ENCODE results near the gene ANXA8. TPM values are rescaled to one million over a fixed set of nuclear protein-coding genes. Genes with fewer than 3 reads are reported as not detected.

ANXA8 gene
- total RNA-seq, 1 experiment from 2014 or later, result 2.5 TPM

DNA sequence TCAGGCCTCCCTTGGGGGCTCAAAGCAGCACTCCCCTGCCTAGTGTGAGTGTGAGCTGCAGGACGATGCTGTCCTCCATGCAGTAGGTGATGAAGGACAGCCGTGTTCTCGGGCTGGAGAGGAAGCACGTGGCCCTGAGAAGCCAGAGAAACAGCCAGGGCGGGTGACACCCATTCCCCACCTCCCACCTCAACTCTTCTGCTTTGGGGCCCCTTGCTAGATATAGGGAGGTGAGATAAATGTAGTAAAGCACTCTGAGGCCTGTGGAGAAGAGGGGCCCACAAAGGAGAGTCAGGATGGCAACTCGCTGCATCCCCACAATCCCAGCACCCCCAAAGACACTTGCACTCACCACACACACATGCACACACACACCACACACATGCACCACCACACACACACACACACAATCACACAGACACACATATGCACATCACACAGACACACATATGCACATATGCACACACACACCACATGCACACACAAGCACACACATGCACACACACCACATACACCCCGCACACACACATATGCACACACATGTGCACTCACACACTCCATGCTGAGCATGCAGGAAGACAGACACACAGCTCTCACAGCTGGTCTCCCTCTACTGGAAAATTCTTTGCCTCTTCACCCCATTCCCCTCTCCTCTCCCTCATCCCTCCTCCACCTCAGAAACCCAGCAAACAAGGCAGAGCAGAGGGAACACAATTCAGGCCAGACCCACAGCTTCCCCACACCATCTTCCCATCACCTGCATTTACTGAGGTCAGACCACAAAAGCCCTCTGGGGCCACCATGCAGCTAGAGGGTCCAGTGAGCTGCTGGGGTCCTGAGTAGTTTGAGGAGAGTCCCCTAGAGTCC is 30.5 kb downstream of the ANXA8 start:
- H3K4me3 ChIP-seq, result no peak overlapping the region
- no peaks in the 10 kb centered on the region for H3K36me3 ChIP-seq
- no peaks in the 10 kb centered on the region for H3K9me3 ChIP-seq
- H3K27me3 ChIP-seq, result no peaks in the 10 kb centered on the region
- DNase-seq, result no peak

DNA sequence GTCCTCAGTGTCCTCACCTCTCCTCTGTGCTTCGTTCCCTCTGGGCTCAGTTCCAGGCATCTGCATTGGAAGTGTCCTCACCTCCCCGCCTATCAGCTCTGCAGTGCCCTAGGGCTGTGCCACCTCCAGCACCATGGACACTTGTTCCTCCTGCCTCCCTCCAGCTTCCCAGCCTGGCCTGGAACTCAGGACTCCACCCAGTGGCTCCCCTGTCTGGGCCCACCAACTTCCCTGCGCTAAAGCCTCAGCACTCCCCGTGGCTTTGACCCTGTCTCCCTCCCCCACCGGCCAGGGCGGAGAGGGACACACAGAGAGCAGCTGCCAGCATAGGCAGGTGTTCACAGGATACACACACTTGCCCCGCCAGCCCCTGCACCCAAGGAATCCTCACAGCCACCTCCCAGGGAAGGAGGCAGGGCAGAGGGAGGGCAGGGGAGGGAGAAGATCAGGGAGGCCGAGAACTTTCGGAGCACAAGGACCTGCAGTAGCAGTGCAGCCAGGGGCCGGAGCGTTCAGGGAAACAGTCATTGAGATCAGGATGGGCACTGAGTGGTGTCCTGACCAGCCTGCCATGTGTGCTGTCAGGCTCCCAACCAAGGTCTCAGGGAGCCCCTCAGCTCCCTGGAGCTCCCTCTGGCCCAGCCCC is 31.3 kb downstream of the ANXA8 start:
- Histone ChIP-seq H3K4me3 (no peak overlapping the region), H3K9me3 (no peaks in the 10 kb centered on the region), H3K27me3 (no peaks in the 10 kb centered on the region), H3K36me3 (no peaks in the 10 kb centered on the region)
- DNase-seq, result no peak

DNA sequence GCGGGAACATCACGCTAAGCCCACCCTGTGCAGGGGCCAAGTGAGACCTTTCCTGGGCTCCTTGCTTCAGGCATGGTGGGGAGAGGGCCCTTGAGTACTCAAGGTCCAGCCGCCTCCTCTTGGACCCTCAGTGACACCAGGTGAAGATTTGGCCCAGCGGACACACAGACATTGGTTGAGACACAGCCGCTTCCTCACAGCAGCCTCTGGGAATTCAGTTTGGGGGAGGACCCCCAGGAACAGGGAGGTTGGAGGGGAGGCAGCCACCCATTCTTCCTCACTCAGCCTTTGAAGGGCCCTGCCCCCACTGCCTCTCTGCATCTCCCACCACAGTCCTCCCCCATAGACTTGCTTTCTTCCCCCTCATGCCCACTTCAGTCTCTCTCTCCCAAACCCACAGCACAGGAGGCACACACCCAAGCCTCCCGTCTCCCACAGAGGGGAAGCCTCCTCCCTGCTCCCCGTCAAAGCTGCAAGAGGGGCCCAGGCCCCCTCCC is 31.9 kb downstream of the ANXA8 start:
- no peak for DNase-seq
- no peak overlapping the region for H3K4me3 ChIP-seq
- H3K36me3 ChIP-seq, result no peaks in the 10 kb centered on the region
- H3K9me3 ChIP-seq, result no peaks in the 10 kb centered on the region
- H3K27me3 ChIP-seq, result no peaks in the 10 kb centered on the region

DNA sequence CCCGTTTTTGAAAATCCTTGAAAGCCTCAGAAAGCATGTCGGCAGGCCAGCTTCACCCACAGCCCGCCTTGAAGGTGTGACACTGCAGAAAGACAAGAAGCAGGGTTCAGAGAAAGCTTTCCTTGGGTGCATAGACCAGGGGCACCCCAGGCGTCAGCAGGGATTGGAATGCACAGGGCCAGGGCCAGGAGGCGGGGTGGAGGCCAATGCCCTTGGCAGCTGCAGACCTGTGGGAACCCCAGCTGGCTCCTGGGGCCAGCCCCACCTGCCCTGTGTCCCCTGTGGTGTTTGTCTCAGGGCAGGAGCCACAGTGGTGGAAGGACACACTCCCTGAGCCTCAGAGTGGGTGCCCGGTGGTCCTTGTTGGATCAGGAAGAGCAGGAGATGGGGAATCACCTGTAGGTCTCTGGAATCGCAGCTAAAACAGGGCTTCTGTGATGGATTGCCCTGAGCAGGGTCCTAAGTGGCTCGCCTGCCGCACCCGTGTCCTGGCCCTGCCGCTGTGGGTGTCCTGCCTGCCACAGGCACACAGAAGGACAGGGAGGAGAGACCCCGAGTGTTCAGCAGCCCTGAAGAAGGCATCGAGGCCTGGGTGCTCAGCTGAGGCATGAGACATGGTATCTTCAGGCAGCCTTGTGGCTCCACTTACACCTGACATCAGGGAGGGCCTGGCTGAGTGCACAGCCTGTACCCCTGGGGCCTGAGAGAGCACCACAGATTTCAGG is 32.5 kb downstream of the ANXA8 start:
- no peaks in the 10 kb centered on the region for H3K36me3 ChIP-seq
- no peak overlapping the region for H3K4me3 ChIP-seq
- no peaks in the 10 kb centered on the region for H3K27me3 ChIP-seq
- H3K9me3 ChIP-seq, result no peaks in the 10 kb centered on the region
- no peak for DNase-seq

DNA sequence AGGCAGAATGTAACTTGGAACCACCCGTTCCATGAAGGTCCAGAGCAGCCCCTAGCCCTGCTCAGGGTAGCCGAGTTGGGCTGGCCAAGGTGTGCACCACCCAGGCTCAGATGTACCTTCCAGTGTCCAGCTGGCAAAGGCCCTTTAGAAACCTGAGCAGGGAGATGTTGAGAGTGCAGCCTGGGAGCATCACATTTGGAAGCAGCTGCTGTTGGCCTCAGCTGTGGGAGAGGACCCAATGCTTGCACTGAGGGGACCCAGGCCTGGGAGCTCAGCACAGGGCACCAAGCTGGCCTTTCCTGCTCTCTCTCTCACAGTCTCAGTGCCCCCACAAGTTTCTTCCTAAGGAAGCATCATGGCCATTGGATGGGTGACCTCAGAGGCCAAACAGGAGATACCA is 33.5 kb downstream of the ANXA8 start:
- no peaks in the 10 kb centered on the region for H3K36me3 ChIP-seq
- no peaks in the 10 kb centered on the region for H3K27me3 ChIP-seq
- no peak overlapping the region for H3K4me3 ChIP-seq
- peaks cover 4% of the 10 kb centered on the region for H3K9me3 ChIP-seq
- no peak for DNase-seq

DNA sequence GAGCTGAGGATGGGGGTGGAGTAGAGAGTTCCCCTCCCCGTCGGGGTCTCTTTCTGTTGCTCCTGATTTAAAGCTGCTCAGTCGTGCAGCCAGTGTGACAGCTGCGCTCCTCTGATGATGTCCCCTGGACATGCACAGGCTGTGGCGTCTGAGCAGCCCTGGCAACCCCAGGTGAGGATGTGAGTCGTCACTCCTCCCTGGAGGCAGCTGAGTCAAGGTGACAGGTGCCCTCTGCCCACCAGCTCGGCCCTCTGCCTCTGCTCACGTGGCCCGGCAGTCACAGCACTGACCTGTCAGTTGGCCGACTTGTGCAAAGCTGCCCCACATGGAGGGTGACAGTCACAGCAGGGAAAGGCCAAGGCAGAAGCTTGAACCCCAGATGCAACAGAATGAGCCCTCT is 33.9 kb downstream of the ANXA8 start:
- H3K27me3 ChIP-seq, result no peaks in the 10 kb centered on the region
- no peak overlapping the region for H3K4me3 ChIP-seq
- H3K9me3 ChIP-seq, result peaks cover 8% of the 10 kb centered on the region
- no peaks in the 10 kb centered on the region for H3K36me3 ChIP-seq
- DNase-seq, result no peak

DNA sequence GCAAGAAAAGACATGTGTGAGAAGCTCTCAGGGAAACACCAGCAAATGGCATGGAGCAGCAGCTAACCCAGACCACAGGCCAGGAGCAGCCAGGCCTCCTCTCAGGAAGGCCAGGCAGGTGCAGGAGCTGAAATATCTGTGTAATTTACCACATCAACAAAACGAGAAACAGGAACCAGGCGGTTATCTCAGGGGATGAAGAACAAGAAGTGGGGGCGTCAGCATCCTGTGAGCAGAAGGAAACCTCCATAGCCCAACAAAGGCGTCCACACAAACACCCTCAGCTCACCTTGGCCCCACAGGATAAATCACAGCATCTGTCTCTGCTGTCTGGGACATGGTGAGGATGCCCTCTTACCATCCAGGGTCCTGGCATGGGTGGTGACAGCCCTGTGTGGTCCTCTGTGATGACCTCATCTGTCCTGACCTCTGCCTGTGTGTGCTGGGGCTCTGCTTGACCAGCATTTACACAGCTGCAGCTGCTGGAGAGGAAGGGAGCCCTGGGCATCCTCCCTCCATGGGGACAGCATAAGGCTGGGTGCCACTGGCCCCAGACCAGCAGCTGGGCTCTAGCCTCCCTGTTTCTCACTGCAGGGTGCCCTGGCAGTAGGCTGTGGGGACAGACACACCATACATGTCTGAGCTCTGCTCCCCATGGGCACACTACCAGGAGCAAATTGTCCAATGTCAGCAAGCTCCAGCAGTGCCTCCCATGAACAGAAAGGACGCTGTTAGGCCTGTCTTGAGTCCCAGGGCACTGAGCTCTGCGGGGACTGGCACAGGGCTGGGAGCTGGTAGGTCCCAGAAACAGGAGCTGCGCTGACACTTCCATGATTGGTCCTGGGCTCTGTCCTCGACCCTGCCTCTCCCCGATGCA is 34.6 kb downstream of the ANXA8 start:
- Histone ChIP-seq H3K36me3 (no peaks in the 10 kb centered on the region), H3K4me3 (no peak overlapping the region), H3K27me3 (no peaks in the 10 kb centered on the region), H3K9me3 (peaks cover 8% of the 10 kb centered on the region)
- no peak for DNase-seq

DNA sequence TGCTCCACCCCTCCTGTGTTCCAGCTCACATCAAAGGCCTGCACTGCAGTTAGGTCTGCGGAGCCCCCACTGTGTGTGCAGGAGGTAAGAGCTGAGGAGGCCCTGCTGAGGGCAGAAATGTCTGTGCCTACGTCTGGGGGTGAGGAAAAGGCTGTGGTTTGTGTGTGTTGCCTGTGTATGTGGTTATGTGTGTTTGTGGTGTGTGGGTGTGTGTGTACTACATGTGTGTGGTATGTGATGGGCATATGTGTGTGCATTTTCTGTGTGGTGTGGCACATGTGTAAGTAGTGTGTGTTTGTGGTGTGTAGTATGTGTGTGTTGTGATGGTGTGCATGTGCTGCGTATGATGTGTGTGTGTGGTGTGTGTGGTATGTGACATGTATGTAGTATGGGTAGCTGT is 36.2 kb downstream of the ANXA8 start:
- Histone ChIP-seq H3K27me3 (no peaks in the 10 kb centered on the region), H3K4me3 (no peak overlapping the region), H3K36me3 (no peaks in the 10 kb centered on the region), H3K9me3 (peaks cover 8% of the 10 kb centered on the region)
- no peak for DNase-seq

DNA sequence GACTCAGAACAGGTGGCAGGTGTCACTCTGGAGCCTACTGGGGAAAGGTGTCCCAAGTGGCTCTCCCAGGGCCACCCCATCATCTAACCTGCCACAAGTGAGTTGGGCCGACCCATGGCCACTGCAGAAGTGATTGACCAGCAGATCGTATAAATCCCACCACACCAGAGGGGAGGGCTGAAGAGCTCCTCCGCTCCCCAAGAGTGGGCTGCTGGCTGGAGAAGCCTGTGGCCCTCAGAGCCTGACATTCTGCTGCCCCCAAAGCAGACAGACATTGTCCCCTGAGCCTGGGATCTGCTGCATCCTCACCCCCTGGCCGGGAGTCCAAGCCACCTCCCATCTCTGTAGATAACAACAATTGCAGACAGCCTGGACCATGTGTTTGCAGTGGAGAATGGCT is 36.7 kb downstream of the ANXA8 start:
- Histone ChIP-seq H3K9me3 (peaks cover 8% of the 10 kb centered on the region), H3K27me3 (no peaks in the 10 kb centered on the region), H3K36me3 (no peaks in the 10 kb centered on the region), H3K4me3 (no peak overlapping the region)
- no peak for DNase-seq

DNA sequence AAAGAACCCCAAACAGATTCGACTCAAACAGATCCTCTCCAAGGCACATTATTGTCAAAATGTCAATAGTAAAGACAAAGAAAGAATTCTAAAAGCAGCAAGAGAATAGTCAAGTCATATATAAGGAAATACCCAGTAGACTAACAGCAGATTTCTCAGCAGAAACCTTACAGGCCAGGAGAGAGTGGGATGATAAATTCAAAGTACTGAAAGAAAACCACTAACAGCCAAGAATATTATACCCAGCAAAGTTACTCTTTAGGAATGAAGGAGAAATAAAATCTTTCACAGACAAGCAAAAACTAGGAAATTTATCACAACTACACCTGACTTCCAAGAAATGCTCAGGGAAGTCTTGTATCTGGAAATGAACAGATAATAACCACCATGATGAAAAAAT is 38.2 kb downstream of the ANXA8 start:
- Histone ChIP-seq H3K9me3 (peaks cover 8% of the 10 kb centered on the region), H3K36me3 (no peaks in the 10 kb centered on the region), H3K4me3 (no peak overlapping the region), H3K27me3 (no peaks in the 10 kb centered on the region)
- DNase-seq, result no peak

DNA sequence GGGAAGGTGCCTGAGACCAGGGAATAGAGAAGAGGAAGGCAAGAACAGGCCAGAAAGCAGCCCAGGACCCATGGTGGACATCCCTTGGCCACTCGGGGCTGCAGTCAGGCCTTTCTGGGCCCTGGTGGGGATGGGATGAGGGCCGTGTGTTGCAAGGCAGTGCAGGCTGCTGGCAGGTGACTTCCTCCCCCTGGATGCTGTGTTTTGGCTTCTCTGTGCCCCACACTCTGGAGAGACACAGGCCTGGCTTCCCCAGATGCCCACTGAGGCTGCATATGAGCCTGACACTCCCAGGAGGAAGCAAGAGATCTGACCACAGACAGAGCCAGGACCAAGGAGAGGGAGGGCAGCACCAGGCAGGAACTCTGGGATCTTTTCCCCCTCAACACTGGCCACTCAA is 39.9 kb downstream of the ANXA8 start:
- Histone ChIP-seq H3K9me3 (peaks cover 8% of the 10 kb centered on the region), H3K4me3 (no peak overlapping the region), H3K36me3 (no peaks in the 10 kb centered on the region), H3K27me3 (no peaks in the 10 kb centered on the region)
- DNase-seq, result no peak

DNA sequence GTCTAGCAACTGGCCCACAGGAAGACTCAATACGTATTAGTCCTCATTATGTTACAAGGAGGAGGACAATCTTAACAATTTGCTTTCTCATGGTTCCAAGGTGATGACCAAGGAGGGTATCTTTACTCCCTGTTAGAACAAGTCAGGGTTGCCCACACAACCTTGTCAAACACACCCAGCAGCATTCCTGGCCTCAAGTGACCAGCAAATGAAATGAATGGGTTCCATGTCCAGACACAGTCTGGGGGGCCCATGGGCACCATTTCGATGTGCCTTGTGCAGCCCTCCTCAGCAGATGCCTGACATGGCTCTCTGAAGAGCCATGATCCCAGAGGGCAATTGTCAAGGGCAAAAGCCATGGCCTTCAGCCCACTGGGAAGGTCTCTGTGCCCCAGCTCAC is 40.8 kb downstream of the ANXA8 start:
- Histone ChIP-seq H3K27me3 (no peaks in the 10 kb centered on the region), H3K9me3 (peaks cover 8% of the 10 kb centered on the region), H3K4me3 (no peak overlapping the region), H3K36me3 (no peaks in the 10 kb centered on the region)
- no peak for DNase-seq

DNA sequence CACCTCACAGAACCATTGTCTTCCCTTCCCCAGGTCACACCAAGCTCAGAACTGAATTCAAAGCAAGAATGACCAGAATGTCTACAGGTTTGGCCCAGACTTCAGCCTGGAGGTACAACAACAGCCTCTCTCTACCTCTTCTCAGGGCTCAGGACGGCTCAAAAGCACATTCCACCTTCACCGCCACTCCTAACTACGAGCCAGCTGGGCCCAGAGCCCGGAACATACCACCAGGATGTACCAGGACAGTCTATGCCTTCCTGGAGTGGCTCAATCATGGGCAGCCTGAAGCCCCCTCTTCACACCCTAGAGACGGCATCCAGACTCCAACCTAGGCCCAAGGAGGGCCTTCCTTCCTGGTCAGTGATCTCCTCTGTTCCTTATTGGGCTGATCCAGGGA is 41.6 kb downstream of the ANXA8 start:
- peaks cover 8% of the 10 kb centered on the region for H3K9me3 ChIP-seq
- H3K4me3 ChIP-seq, result no peak overlapping the region
- H3K36me3 ChIP-seq, result no peaks in the 10 kb centered on the region
- no peaks in the 10 kb centered on the region for H3K27me3 ChIP-seq
- DNase-seq, result no peak

DNA sequence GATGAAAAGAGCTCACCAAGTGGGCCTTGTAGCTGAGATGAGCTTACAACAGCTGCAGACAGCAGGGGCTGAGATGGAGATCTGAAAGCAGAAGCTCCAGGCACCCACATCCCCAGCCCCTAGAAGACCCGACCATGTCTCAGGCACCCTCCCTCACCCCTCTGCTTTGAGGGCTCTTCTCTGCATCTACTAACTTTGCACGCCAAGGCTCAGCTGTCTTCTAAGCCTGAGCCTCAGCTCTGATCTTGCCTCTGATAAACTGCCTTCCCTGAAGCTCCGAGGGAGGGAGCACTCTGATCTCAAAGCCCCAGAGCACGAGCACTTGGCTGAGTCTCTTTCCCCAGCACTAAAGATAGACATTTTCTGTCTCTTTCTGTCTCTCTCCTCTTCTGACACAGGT is 42.0 kb downstream of the ANXA8 start:
- no peak overlapping the region for H3K4me3 ChIP-seq
- H3K27me3 ChIP-seq, result no peaks in the 10 kb centered on the region
- H3K36me3 ChIP-seq, result no peaks in the 10 kb centered on the region
- no peak for DNase-seq
- H3K9me3 ChIP-seq, result peaks cover 8% of the 10 kb centered on the region

DNA sequence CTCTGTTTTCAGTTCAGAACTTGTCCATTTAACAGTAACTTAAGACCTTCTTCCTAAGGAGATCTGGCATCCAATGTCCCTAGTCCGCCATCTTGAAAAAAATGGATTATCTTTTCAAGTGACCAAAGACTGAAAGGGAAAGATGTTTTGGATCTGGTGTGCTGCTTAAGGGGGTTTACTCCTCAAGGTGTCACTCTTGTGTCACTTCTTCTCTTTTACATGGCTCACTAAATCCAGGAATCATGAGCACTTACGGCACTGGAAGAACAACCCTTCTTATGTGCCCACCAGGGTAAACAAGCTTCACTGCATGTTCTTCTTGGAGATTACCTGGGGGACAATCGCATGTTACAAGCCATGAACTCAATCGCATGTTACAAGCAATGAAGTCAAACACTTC is 43.7 kb downstream of the ANXA8 start:
- H3K27me3 ChIP-seq, result no peaks in the 10 kb centered on the region; the same call in 1 of the 2 replicates
- DNase-seq, result no peak
- peaks cover 9% of the 10 kb centered on the region for H3K9me3 ChIP-seq
- H3K4me3 ChIP-seq, result no peak overlapping the region
- no peaks in the 10 kb centered on the region for H3K36me3 ChIP-seq

DNA sequence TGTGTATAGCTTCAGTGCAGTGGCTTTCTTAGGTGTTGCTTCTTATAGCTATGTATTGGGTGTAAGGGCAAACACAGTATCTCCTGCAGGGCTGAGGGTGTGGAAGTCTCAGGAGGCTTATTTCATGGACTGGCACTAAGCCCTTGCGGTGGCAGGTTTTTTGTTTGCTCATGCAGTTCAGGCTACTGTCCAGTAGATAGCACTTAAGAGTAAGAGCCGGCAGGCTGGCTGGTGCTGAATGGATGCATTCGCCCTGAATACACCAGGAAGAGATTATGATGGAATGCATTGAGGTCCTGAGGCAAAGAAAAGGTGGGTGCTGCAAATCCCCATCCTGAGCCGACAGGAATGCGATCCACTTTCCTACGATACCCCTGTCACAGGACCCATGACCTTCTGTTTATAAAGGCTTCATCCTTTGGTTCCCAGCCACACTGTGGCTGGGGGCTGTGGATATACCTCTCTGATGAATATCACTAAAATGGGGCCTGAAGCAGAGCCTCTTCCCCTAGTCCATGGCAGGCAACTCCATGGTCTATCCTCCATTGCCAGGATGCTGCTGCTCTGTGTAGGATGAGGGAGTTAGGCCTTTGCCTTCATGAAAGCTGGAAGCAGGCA is 44.9 kb downstream of the ANXA8 start:
- Histone ChIP-seq H3K27me3 (no peaks in the 10 kb centered on the region; the same call in 1 of the 2 replicates), H3K4me3 (no peak overlapping the region), H3K36me3 (no peaks in the 10 kb centered on the region), H3K9me3 (peaks cover 10% of the 10 kb centered on the region)
- no peak for DNase-seq
